HepG2 (cell line): ENCODE measurements around the gene SNAI1. TPM values are rescaled to one million over a fixed set of nuclear protein-coding genes. Genes with fewer than 3 reads are reported as not detected.

Experiments used
- AHR ChIP-seq: IDR thresholded peaks from 2 replicates; pipeline ENCODE4 v1.6.1; 2018; ENCODE audit warnings: missing genetic modification reagents, missing compliant biosample characterization
- BORCS8-MEF2B ChIP-seq: sonication (generic); formaldehyde crosslinking; IDR thresholded peaks from 2 replicates; pipeline ENCODE4 v1.8.0; 2022; ENCODE audit warnings: mild to moderate bottlenecking, missing genetic modification reagents
- FOXK1 ChIP-seq: sonication (generic); formaldehyde crosslinking; IDR thresholded peaks from 2 replicates; pipeline ENCODE4 v1.4.0; 2020; ENCODE audit warnings: low read depth, missing genetic modification reagents, borderline replicate concordance
- NFE2L2 ChIP-seq: fragments of 150-350 bp; IDR thresholded peaks from 2 replicates; pipeline ENCODE4 v1.6.1; 2014; ENCODE audit warnings: low read length
- NFIC ChIP-seq: IDR thresholded peaks from 2 replicates; pipeline ENCODE4 v1.6.1; 2012; ENCODE audit warnings: mild to moderate bottlenecking, low read length, inconsistent platforms
- PAX8 ChIP-seq: sonication (generic); formaldehyde crosslinking; IDR thresholded peaks from 2 replicates; pipeline ENCODE4 v1.8.0; 2022; ENCODE audit warnings: mild to moderate bottlenecking, missing genetic modification reagents, borderline replicate concordance
- SRY ChIP-seq: sonication (generic); formaldehyde crosslinking; IDR thresholded peaks from 2 replicates; pipeline ENCODE4 v1.8.0; 2022; ENCODE audit warnings: mild to moderate bottlenecking, missing genetic modification reagents
- TGIF2 ChIP-seq: IDR thresholded peaks from 2 replicates; pipeline ENCODE4 v1.6.1; 2016; ENCODE audit warnings: control low read depth, missing compliant biosample characterization
- U2AF2 ChIP-seq: fragments of 200-400 bp; formaldehyde crosslinking; IDR thresholded peaks from 2 replicates; pipeline ENCODE4 v1.6.1; 2017; ENCODE audit warnings: low read depth, mild to moderate bottlenecking, low read length
- ZBTB38 ChIP-seq: sonication (generic); formaldehyde crosslinking; IDR thresholded peaks from 2 replicates; pipeline ENCODE4 v1.5.1; 2020; ENCODE audit warnings: mild to moderate bottlenecking, missing genetic modification reagents
- ZNF350 ChIP-seq: sonication (generic); formaldehyde crosslinking; IDR thresholded peaks from 2 replicates; pipeline ENCODE4 v1.4.0; 2020; ENCODE audit warnings: mild to moderate bottlenecking, low read depth, missing genetic modification reagents, borderline replicate concordance
- ZNF556 ChIP-seq: sonication (generic); formaldehyde crosslinking; IDR thresholded peaks from 2 replicates; pipeline ENCODE4 v1.4.0; 2020; ENCODE audit warnings: mild to moderate bottlenecking, missing genetic modification reagents, borderline replicate concordance
- polyA plus RNA-seq, 8 experiments: library from polyadenylated mRNA; depleted of rRNA in 3 of 8; stranded (reverse) in 7 of 8; unstranded in 1 of 8; fragments of >200 nt; fragmentation: Illumina TruSeq in 4 of 8; extraction: Trizol in 4 of 8; gene quantifications; 2 replicates each; pipeline versions ENCODE4 v1.2.1 to v1.2.3, GENCODE V29; 2011 to 2016; ENCODE audit warnings: low read depth in 4 of 8, missing spikeins in 1 of 8, mixed read lengths in 1 of 8; ENCODE audit not compliant: insufficient read depth in 1 of 8
- total RNA-seq, 5 experiments: library from RNA; depleted of rRNA; stranded (reverse); fragments of >200 nt; fragmentation: Illumina TruSeq; extraction: Trizol; gene quantifications; 2 replicates each; pipeline ENCODE4 v1.2.3, GENCODE V29; 2016; ENCODE audit warnings: low read depth in 1 of 5
- TF ChIP-seq, protein P1 (sequence below): sonication (generic); formaldehyde crosslinking; IDR thresholded peaks from 2 replicates; pipeline ENCODE4 v1.4.0; 2020; ENCODE audit warnings: mild to moderate bottlenecking, missing genetic modification reagents
- TF ChIP-seq, protein P2 (sequence below), 2 experiments: sonication (generic) in 1 of 2; formaldehyde crosslinking in 1 of 2; IDR thresholded peaks; 2 replicates each; pipeline versions ENCODE4 v1.4.0 to v1.6.1; 2016 to 2020; ENCODE audit warnings: borderline replicate concordance in 1 of 2, low read depth in 1 of 2, mild to moderate bottlenecking in 1 of 2, missing genetic modification reagents in 1 of 2
- TF ChIP-seq, protein P3 (sequence below): sonication (generic); formaldehyde crosslinking; IDR thresholded peaks from 2 replicates; pipeline ENCODE4 v1.5.1; 2020; ENCODE audit warnings: mild to moderate bottlenecking, moderate library complexity, missing genetic modification reagents
- TF ChIP-seq, protein P4 (sequence below): sonication (generic); formaldehyde crosslinking; IDR thresholded peaks from 2 replicates; pipeline ENCODE4 v1.5.1; 2020; ENCODE audit warnings: mild to moderate bottlenecking, missing genetic modification reagents, moderate library complexity

SNAI1 gene
- total and polyA plus RNA-seq, 2 of the 13 experiments (the other 11 are each of a cell fraction or from before 2014, with no cell fraction given) = 1.3 to 1.4 TPM

DNA sequence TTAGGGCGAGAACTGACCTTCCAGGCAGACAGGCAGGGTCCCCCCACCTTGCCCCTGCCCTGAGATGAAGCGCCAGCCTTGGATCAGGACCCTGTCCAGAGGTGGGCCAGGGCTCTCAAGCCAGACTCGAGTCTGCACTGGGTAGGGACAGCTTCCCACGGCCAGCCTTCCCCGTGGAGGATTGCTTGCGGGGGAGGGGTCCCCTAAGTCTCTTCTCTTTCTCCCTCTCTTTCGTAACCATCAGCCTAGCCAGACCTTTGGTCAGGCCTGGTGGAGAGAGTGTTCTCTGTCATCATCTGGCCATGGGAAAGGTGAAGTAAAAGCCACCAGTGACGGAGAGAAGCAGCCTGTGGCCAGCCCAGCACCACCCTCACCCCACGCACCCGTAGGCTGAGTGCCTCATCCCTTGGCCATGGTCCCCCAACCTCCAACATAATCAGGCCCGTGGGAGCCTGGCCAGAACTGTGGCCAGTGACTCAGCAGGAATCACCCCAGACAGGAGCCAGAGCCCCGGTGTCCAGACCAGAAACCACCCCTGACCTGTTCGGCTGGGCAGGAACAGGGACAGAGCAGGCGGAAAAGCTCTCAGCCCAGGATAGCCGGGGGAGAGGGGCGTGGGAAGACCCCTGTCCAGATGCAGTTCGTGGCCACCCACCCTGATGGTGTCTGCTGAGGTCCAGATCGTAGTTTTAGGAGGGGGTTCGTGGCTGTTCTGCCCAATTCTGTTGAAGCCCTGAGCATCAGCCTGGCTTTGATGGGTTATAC lies 47.1 kb downstream of the SNAI1 start (continued):
- TF ChIP-seq, protein P1, sequence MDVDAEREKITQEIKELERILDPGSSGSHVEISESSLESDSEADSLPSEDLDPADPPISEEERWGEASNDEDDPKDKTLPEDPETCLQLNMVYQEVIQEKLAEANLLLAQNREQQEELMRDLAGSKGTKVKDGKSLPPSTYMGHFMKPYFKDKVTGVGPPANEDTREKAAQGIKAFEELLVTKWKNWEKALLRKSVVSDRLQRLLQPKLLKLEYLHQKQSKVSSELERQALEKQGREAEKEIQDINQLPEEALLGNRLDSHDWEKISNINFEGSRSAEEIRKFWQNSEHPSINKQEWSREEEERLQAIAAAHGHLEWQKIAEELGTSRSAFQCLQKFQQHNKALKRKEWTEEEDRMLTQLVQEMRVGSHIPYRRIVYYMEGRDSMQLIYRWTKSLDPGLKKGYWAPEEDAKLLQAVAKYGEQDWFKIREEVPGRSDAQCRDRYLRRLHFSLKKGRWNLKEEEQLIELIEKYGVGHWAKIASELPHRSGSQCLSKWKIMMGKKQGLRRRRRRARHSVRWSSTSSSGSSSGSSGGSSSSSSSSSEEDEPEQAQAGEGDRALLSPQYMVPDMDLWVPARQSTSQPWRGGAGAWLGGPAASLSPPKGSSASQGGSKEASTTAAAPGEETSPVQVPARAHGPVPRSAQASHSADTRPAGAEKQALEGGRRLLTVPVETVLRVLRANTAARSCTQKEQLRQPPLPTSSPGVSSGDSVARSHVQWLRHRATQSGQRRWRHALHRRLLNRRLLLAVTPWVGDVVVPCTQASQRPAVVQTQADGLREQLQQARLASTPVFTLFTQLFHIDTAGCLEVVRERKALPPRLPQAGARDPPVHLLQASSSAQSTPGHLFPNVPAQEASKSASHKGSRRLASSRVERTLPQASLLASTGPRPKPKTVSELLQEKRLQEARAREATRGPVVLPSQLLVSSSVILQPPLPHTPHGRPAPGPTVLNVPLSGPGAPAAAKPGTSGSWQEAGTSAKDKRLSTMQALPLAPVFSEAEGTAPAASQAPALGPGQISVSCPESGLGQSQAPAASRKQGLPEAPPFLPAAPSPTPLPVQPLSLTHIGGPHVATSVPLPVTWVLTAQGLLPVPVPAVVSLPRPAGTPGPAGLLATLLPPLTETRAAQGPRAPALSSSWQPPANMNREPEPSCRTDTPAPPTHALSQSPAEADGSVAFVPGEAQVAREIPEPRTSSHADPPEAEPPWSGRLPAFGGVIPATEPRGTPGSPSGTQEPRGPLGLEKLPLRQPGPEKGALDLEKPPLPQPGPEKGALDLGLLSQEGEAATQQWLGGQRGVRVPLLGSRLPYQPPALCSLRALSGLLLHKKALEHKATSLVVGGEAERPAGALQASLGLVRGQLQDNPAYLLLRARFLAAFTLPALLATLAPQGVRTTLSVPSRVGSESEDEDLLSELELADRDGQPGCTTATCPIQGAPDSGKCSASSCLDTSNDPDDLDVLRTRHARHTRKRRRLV (CRISPR knock-in tag) = no peak
- TF ChIP-seq, protein P2, sequence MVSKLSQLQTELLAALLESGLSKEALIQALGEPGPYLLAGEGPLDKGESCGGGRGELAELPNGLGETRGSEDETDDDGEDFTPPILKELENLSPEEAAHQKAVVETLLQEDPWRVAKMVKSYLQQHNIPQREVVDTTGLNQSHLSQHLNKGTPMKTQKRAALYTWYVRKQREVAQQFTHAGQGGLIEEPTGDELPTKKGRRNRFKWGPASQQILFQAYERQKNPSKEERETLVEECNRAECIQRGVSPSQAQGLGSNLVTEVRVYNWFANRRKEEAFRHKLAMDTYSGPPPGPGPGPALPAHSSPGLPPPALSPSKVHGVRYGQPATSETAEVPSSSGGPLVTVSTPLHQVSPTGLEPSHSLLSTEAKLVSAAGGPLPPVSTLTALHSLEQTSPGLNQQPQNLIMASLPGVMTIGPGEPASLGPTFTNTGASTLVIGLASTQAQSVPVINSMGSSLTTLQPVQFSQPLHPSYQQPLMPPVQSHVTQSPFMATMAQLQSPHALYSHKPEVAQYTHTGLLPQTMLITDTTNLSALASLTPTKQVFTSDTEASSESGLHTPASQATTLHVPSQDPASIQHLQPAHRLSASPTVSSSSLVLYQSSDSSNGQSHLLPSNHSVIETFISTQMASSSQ (IDR thresholded peaks at IDR 0.05; ENCODE audit: low read depth) = no peak
- TF ChIP-seq, protein P2 (CRISPR knock-in tag; IDR thresholded peaks at IDR 0.05; ENCODE audit: borderline replicate concordance) = peak; percentile 50; the same call in 1 of the 2 replicates
- TF ChIP-seq, protein P3, sequence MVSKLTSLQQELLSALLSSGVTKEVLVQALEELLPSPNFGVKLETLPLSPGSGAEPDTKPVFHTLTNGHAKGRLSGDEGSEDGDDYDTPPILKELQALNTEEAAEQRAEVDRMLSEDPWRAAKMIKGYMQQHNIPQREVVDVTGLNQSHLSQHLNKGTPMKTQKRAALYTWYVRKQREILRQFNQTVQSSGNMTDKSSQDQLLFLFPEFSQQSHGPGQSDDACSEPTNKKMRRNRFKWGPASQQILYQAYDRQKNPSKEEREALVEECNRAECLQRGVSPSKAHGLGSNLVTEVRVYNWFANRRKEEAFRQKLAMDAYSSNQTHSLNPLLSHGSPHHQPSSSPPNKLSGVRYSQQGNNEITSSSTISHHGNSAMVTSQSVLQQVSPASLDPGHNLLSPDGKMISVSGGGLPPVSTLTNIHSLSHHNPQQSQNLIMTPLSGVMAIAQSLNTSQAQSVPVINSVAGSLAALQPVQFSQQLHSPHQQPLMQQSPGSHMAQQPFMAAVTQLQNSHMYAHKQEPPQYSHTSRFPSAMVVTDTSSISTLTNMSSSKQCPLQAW (CRISPR knock-in tag) = peak; percentile 86
- TF ChIP-seq ZBTB38 (CRISPR knock-in tag) (peak; percentile 26; the same call in 1 of the 2 replicates), NFE2L2 (peak; percentile 97), U2AF2 (no peak), ZNF556 (CRISPR knock-in tag) (peak; percentile 91), PAX8 (CRISPR knock-in tag) (peak; percentile 63; the same call in 1 of the 2 replicates), AHR (peak; percentile 76; the same call in 1 of the 2 replicates), NFIC (no peak), BORCS8-MEF2B (CRISPR knock-in tag) (peak; percentile 46), ZNF350 (CRISPR knock-in tag) (peak; percentile 34; the same call in 1 of the 2 replicates), SRY (CRISPR knock-in tag) (peak; percentile 89; the same call in 1 of the 2 replicates), TGIF2 (CRISPR knock-in tag) (peak; percentile 83; the same call in 1 of the 2 replicates), FOXK1 (CRISPR knock-in tag) (peak; percentile 52; the same call in 1 of the 2 replicates)
- TF ChIP-seq, protein P4, sequence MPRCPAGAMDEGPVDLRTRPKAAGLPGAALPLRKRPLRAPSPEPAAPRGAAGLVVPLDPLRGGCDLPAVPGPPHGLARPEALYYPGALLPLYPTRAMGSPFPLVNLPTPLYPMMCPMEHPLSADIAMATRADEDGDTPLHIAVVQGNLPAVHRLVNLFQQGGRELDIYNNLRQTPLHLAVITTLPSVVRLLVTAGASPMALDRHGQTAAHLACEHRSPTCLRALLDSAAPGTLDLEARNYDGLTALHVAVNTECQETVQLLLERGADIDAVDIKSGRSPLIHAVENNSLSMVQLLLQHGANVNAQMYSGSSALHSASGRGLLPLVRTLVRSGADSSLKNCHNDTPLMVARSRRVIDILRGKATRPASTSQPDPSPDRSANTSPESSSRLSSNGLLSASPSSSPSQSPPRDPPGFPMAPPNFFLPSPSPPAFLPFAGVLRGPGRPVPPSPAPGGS (CRISPR knock-in tag) = 0 out of 2 replicates have a peak, but pooled peaks have one; percentile 77
